Esophagus squamous epithelium (tissue), 5 donors: ENCODE results near the gene JMJD6. TPM values are rescaled to one million over a fixed set of nuclear protein-coding genes. Genes with fewer than 3 reads are reported as not detected.
A peak's percentile ranks its signal among the peaks of the same experiment; 100 is the strongest.
"Not testable (repeated sequence)": the region's sequence is repeated elsewhere in the genome, so short reads cannot be mapped to it uniquely, and the experiment has no call there.

Source experiments
- DNase-seq: peaks from one replicate; lab custom pipeline; 2025; lab: John Stamatoyannopoulos, UW
- H3K27ac ChIP-seq, 4 donors: fragments of 200-600 bp; sonication (generic); one replicate each; pipeline ENCODE4 v1.5.1; 2016 to 2019; ENCODE audit warnings: mild to moderate bottlenecking in 1 of 4
- H3K27me3 ChIP-seq, 4 donors: fragments of 200-600 bp; sonication (generic); 1 replicate in 3 of 4; 2 replicates in 1 of 4; pipeline versions ENCODE4 v1.5.1 to v1.6.0; 2017 to 2021; ENCODE audit warnings: antibody characterized with exemption in 1 of 4
- H3K36me3 ChIP-seq, 3 donors: fragments of 200-600 bp; sonication (generic); one replicate each; pipeline ENCODE4 v1.5.1; 2016 to 2019
- H3K4me1 ChIP-seq, 3 donors: fragments of 200-600 bp; sonication (generic); one replicate each; pipeline ENCODE4 v1.5.1; 2017 to 2019
- H3K4me3 ChIP-seq, 4 donors: fragments of 200-600 bp; sonication (generic); 1 replicate in 3 of 4; 2 replicates in 1 of 4; pipeline ENCODE4 v1.5.1; 2016 to 2019; ENCODE audit warnings: mild to moderate bottlenecking in 2 of 4, moderate library complexity in 1 of 4
- H3K9me3 ChIP-seq, 3 donors: fragments of 200-600 bp; sonication (generic); one replicate each; pipeline ENCODE4 v1.5.1; 2016 to 2019
- POLR2A ChIP-seq, 4 donors: fragments of 450-650 bp; IDR thresholded peaks; one replicate each; pipeline ENCODE4 v1.6.1; 2017; ENCODE audit warnings: antibody characterized with exemption in 4 of 4, mild to moderate bottlenecking in 4 of 4, moderate library complexity in 3 of 4
- WGBS, 2 donors: methylation state at CpG; one replicate each; pipeline ENCODE4 v1.1.5; 2018; 5-methylcytosine and 5-hydroxymethylcytosine counted together
- intact Hi-C: fragments of 100-400 bp; cut with DNase I; formaldehyde crosslinking; loops from one replicate; pipeline ENCODE4 v1.15.0; 2022
- total RNA-seq, 4 donors: library from RNA; depleted of rRNA; stranded (reverse); fragments of >200 nt; gene quantifications; one replicate each; pipeline ENCODE4 v1.1.0, GENCODE V29; 2016
- TF ChIP-seq, protein P1 (sequence below), 6 experiments: fragments of 450-650 bp in 4 of 6; fragments of 200-600 bp in 2 of 6; sonication (generic) in 2 of 6; IDR thresholded peaks; one replicate each; pipeline ENCODE4 v1.5.1; 2016 to 2019; ENCODE audit warnings: antibody characterized with exemption in 6 of 6, mild to moderate bottlenecking in 4 of 6, moderate library complexity in 4 of 6
- donor health status: DM: yes; HTN: yes; CAD: no.

JMJD6 gene
- total RNA-seq, 4 donors from 2014 or later = 13.0 to 17.2 (median 16.7) TPM

- no peaks in the 10 kb centered on the region for H3K27me3 ChIP-seq
- TF ChIP-seq POLR2A (IDR thresholded peaks at IDR 0.05) = no peak
- TF ChIP-seq, protein P1, sequence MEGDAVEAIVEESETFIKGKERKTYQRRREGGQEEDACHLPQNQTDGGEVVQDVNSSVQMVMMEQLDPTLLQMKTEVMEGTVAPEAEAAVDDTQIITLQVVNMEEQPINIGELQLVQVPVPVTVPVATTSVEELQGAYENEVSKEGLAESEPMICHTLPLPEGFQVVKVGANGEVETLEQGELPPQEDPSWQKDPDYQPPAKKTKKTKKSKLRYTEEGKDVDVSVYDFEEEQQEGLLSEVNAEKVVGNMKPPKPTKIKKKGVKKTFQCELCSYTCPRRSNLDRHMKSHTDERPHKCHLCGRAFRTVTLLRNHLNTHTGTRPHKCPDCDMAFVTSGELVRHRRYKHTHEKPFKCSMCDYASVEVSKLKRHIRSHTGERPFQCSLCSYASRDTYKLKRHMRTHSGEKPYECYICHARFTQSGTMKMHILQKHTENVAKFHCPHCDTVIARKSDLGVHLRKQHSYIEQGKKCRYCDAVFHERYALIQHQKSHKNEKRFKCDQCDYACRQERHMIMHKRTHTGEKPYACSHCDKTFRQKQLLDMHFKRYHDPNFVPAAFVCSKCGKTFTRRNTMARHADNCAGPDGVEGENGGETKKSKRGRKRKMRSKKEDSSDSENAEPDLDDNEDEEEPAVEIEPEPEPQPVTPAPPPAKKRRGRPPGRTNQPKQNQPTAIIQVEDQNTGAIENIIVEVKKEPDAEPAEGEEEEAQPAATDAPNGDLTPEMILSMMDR (IDR thresholded peaks at IDR 0.05) = no peak
- peak overlapping the region in 1 of 4 donors; percentile 2 for H3K27ac ChIP-seq
- intact Hi-C loops = no loop called here
- no peak overlapping the region for H3K4me3 ChIP-seq
- peaks cover 0 to 67% (median 20%) of the 10 kb centered on the region in 3 donors for H3K36me3 ChIP-seq
- no peak for DNase-seq
- H3K4me1 ChIP-seq = peaks cover 18 to 80% (median 52%) of the 10 kb centered on the region in 3 donors
- 49 to 60% methylated on average over 3 of the region's 3 CpGs for WGBS, 2 donors
- no peaks in the 10 kb centered on the region for H3K9me3 ChIP-seq
Measured at GRCh38 chr17:76732734-76733617, 6.6 kb upstream of the JMJD6 start.

GRCh38 chr17:76731800-76732733 is 5.7 kb upstream of the JMJD6 start:
- H3K9me3 ChIP-seq, H3K27me3 ChIP-seq, DNase-seq, intact Hi-C loops, H3K27ac ChIP-seq, H3K4me3 ChIP-seq: not testable (repeated sequence)
- Histone ChIP-seq H3K36me3 (peaks cover 0 to 67% (median 20%) of the 10 kb centered on the region in 3 donors), H3K4me1 (peaks cover 21 to 89% (median 58%) of the 10 kb centered on the region in 3 donors)
- 71% methylated on average over 10 to 13 of the region's 13 CpGs for WGBS, 2 donors

DNA sequence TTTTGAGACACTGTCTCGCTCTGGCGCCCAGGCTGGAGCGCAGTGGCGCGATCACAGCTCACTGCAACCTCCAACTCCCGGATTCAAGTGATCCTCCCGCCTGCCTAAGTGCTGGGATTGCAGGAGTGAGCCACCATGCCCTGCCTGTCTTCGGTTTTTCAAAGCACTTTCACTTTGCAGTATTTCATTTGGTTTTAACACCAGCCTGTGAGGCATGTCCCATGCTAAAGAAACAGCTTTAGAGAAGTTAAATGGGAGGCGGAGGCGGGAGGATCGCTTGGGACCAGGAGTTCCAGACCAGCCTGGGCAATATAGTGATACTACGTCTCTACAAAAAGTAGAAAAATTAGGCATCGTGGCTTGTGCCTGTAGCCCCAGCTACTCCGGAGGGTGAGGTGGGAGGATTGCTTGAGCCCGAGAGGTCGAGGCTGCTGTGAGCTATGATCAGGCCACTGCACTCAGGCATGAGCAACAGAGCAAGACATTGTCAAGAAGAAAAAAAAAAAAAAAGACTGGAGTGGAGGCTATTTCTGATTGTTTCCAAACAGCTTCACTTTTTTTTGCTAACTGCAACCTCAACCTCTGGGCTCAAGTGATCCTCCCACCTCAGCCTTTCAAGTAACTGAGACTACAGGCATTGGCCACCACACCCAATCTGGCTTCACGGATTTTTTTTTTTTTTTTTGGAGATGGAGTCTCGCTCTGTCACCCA is 1.5 kb upstream of the JMJD6 start:
- peak overlapping the region; percentile 97 to 100 (median 100) for H3K27ac ChIP-seq
- H3K36me3 ChIP-seq = peaks cover 0 to 60% (median 16%) of the 10 kb centered on the region in 3 donors
- 31 to 37% methylated on average over 18 of the region's 18 CpGs for WGBS, 2 donors
- TF ChIP-seq POLR2A (IDR thresholded peaks at IDR 0.05) = no peak
- TF ChIP-seq, protein P1 (IDR thresholded peaks at IDR 0.05) = no peak
- no peaks in the 10 kb centered on the region for H3K27me3 ChIP-seq
- H3K4me3 ChIP-seq = peak overlapping the region; percentile 74 to 94 (median 92)
- no peaks in the 10 kb centered on the region for H3K9me3 ChIP-seq
- no peak for DNase-seq
- intact Hi-C loops = no loop called here
- H3K4me1 ChIP-seq = peaks cover 22 to 86% (median 50%) of the 10 kb centered on the region in 3 donors

DNA sequence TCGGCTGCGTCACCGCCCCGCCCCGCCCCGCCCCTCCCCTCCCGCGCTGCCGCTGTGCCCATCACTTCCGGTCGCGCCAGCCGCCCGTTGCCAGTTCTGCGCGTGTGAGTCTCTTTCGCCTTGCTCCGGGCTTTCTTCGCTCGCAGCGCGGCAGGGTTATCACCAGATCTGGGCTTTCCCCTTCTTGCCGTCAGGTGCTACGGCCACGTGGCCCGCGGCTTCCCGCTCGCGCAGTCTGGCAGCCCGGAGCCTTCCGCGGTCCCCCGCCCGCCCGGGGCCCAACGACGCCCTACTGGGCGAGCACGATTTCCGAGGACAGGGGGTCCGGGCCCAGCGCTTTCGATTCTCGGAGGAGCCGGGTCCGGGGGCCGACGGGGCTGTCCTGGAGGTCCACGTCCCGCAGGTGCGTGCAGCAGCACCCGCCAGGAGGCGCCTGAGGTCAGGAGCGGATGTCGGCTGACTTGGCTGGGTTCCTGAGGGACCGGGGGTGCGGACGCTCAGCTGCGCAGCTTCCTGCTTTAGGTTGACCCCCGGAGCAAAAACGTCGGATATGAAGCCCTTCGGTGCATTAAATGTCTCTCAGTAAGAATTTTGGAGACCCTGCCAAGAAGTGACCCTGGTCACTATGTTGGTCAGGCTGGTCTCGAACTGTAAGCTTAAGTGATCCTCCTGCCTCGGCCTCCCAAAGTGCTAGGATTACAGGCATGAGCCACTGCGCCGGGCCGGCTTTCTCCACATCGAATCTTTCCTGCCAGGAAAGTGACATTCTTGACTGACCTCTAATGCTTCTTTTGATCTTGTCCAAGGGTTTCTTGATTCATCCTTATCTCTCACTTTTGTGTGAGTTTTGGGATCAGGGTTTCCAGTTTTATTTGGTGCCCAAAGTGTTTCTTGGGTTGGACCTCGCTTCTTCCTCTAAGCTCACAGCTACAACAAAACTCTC is 641 bp upstream of the JMJD6 start, which contains the start of gene METTL23:
Gene METTL23, plus strand, starts transcription at position 64 of the 943 bp plus-strand sequence. CDS start 2,872 bp downstream, outside the sequence.
- peaks cover 22 to 86% (median 43%) of the 10 kb centered on the region in 3 donors for H3K4me1 ChIP-seq

More for the DNA sequence above, 641 bp upstream of the JMJD6 start, which contains the start of gene METTL23:
- intact Hi-C loops = no loop called here
- Histone ChIP-seq H3K4me3 (peak within 1 kb of the TSS; percentile 74 to 94 (median 92)), H3K36me3 (peaks cover 4 to 60% (median 19%) of the 10 kb centered on the region in 3 donors), H3K27ac (peak within 1 kb of the TSS; percentile 97 to 100 (median 100)), H3K27me3 (no peaks in the 10 kb centered on the region), H3K9me3 (no peaks in the 10 kb centered on the region)
- TF ChIP-seq, protein P1 (IDR thresholded peaks at IDR 0.05) = peak; percentile 49 to 84 (median 76)
- no peak for TF ChIP-seq POLR2A (IDR thresholded peaks at IDR 0.05)
- DNase-seq = no peak
- 2 to 3% methylated on average over 7 to 12 of the region's 71 CpGs for whole genome bisulfite sequencing, 2 donors
